Subcutaneous abdominal adipose tissue (tissue), 5 donors: Measurements from ENCODE around the gene ADGRL3.
A peak's percentile ranks its signal among the peaks of the same experiment; 100 is the strongest.

Experiments used
- H3K27ac ChIP-seq: one replicate; pipeline ENCODE4 v1.7.0; 2013; ENCODE audit warnings: low read depth, mild to moderate bottlenecking, inconsistent platforms, low read length, moderate library complexity
- H3K27me3 ChIP-seq, 5 donors: one replicate each; pipeline ENCODE4 v1.7.0; 2013; ENCODE audit warnings: low read length in 5 of 5, inconsistent platforms in 1 of 5; ENCODE audit not compliant: control insufficient read depth in 5 of 5, insufficient read depth in 4 of 5
- H3K36me3 ChIP-seq, 5 donors: one replicate each; pipeline ENCODE4 v1.7.0; 2013; ENCODE audit warnings: low read length in 5 of 5; ENCODE audit not compliant: control insufficient read depth in 5 of 5, insufficient read depth in 5 of 5
- H3K4me1 ChIP-seq, 5 donors: one replicate each; pipeline ENCODE4 v1.7.0; 2013; ENCODE audit warnings: low read length in 5 of 5, mild to moderate bottlenecking in 3 of 5, moderate library complexity in 1 of 5; ENCODE audit not compliant: control insufficient read depth in 5 of 5, insufficient read depth in 5 of 5
- H3K4me3 ChIP-seq, 5 donors: one replicate each; pipeline ENCODE4 v1.7.0; 2013; ENCODE audit warnings: low read length in 5 of 5, low read depth in 1 of 5
- H3K9ac ChIP-seq, 5 donors: one replicate each; pipeline ENCODE4 v1.7.0; 2013; ENCODE audit warnings: low read length in 5 of 5, mild to moderate bottlenecking in 4 of 5, moderate library complexity in 3 of 5
- H3K9me3 ChIP-seq, 5 donors: one replicate each; pipeline ENCODE4 v1.7.0; 2013; ENCODE audit warnings: low read length in 5 of 5; ENCODE audit not compliant: control insufficient read depth in 5 of 5
- donor health status: healthy.
- donor health status: healthy.
- donor health status: healthy.
- donor health status: healthy.
- donor health status: healthy.

ADGRL3 gene

GRCh38 chr4:61447918-61448317 is 247.8 kb downstream of the ADGRL3 start:
- no peaks in the 10 kb centered on the region for H3K36me3 ChIP-seq
- H3K9me3 ChIP-seq: no peaks in the 10 kb centered on the region
- no peaks in the 10 kb centered on the region for H3K27me3 ChIP-seq
- H3K4me3 ChIP-seq: no peak overlapping the region
- no peak overlapping the region for H3K9ac ChIP-seq
- no peak overlapping the region for H3K27ac ChIP-seq
- H3K4me1 ChIP-seq: no peaks in the 10 kb centered on the region

DNA sequence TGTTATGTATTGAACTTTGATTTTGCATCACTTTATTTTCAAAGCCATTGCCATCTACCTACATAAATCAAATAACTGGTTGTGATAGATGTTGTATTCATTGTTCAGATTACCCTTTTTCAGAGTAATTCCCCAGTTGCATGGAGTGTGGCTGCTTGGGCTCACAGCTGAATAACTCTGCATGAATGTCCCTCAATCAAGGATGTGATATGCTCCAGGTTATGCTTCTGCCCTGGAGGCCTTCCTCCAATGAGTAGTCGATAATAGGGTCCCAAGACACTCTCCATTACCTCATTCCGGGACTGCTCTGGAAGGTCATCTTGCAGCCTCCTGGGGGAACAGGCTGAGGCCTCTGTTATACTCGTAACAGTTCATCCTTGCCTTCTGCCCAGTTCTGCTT is 251.8 kb downstream of the ADGRL3 start:
- Histone ChIP-seq H3K4me1 (no peaks in the 10 kb centered on the region), H3K4me3 (no peak overlapping the region), H3K9ac (no peak overlapping the region), H3K9me3 (no peaks in the 10 kb centered on the region), H3K27me3 (no peaks in the 10 kb centered on the region), H3K27ac (no peak overlapping the region), H3K36me3 (no peaks in the 10 kb centered on the region)

- no peaks in the 10 kb centered on the region for H3K9me3 ChIP-seq
- H3K27ac ChIP-seq: no peak overlapping the region
- H3K9ac ChIP-seq: no peak overlapping the region
- no peaks in the 10 kb centered on the region for H3K4me1 ChIP-seq
- no peaks in the 10 kb centered on the region for H3K36me3 ChIP-seq
- H3K27me3 ChIP-seq: no peaks in the 10 kb centered on the region
- H3K4me3 ChIP-seq: no peak overlapping the region
Observed at GRCh38 chr4:61461956-61462355, 261.8 kb downstream of the ADGRL3 start.

- Histone ChIP-seq H3K27ac (no peak overlapping the region), H3K27me3 (no peaks in the 10 kb centered on the region), H3K4me3 (no peak overlapping the region), H3K4me1 (no peaks in the 10 kb centered on the region), H3K9me3 (no peaks in the 10 kb centered on the region), H3K36me3 (no peaks in the 10 kb centered on the region), H3K9ac (no peak overlapping the region)
Observed at GRCh38 chr4:61462451-61463326, 262.6 kb downstream of the ADGRL3 start.

DNA sequence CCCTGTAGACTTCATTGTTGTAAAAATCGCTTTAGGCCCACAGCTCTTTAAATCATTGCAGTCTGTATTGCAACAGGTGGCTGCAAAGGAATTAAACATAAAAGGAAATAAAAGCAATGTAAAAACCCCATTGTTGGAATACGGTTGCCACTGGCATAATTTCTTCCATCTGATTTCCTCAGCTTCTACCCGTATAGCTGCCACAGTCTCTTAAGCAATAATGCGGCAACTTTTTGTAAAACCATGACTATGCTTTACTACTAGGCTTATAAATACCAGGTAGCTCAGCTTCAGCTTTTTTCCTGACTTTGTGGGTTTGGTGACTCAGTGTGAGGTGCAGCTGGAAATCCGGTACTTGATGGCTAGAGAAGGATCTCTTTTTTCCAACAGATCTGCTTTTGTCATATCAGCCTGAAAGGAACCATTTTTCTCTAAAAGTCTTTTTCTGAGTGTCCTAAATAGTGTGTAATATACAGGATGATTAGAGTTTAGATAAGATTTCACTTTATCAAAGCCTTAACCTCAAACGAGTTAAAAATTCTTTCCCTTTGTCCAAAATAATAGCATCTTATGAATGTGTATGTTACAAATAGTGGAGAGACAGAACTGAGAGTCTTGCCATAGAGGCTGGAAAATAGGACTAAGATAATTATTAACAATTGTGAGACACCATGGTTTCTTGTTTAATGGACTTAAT is 268.0 kb downstream of the ADGRL3 start:
- no peaks in the 10 kb centered on the region for H3K36me3 ChIP-seq
- no peaks in the 10 kb centered on the region for H3K9me3 ChIP-seq
- H3K4me3 ChIP-seq: no peak overlapping the region
- H3K27me3 ChIP-seq: no peaks in the 10 kb centered on the region
- no peak overlapping the region for H3K9ac ChIP-seq
- H3K4me1 ChIP-seq: no peaks in the 10 kb centered on the region
- no peak overlapping the region for H3K27ac ChIP-seq

GRCh38 chr4:61473306-61473705 is 273.2 kb downstream of the ADGRL3 start:
- Histone ChIP-seq H3K9me3 (no peaks in the 10 kb centered on the region), H3K27me3 (no peaks in the 10 kb centered on the region), H3K36me3 (no peaks in the 10 kb centered on the region), H3K27ac (no peak overlapping the region), H3K4me3 (no peak overlapping the region), H3K9ac (no peak overlapping the region), H3K4me1 (no peaks in the 10 kb centered on the region)

DNA sequence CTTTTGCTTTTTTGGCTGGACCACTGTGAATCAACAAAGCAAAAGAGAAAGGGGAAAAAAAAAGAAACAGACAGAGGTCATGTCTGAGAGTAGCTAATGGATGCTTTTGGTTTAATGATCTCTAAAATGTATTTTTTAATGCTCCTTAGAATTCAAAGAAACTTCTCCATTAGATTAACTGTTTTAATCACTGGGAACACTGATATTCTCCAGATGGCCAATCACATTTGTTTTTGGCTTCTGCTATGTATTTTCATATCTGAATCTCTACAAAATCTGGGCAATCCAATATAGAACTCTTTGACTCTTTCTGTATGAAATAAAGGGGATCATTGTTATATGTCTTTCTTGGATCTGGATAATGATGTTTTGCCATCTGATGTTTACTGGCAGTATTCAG is 278.2 kb downstream of the ADGRL3 start:
- no peaks in the 10 kb centered on the region for H3K36me3 ChIP-seq
- no peaks in the 10 kb centered on the region for H3K27me3 ChIP-seq
- no peaks in the 10 kb centered on the region for H3K4me1 ChIP-seq
- no peak overlapping the region for H3K27ac ChIP-seq
- no peaks in the 10 kb centered on the region for H3K9me3 ChIP-seq
- no peak overlapping the region for H3K9ac ChIP-seq
- H3K4me3 ChIP-seq: no peak overlapping the region

DNA sequence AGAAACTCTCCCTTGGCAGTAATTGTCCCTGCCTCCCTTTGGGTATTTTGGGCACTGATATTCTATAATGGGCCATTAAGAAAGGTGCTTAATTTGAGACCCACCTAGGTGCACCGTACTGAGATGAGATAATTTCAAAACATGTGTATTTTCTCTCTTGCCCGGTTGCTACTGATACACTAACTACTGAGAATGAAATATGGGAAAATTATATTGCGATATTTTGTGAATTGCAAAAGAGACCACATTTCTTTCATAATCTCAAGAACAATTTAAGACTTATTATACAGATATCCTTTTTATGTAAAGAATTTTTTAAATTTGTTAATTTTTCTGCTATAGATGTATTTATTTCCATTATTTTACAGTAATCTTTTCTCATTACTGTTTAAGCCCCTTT is 284.9 kb downstream of the ADGRL3 start:
- no peaks in the 10 kb centered on the region for H3K36me3 ChIP-seq
- H3K4me3 ChIP-seq: peak overlapping the region in 1 of 5 donors; percentile 19
- H3K27ac ChIP-seq: no peak overlapping the region
- H3K27me3 ChIP-seq: no peaks in the 10 kb centered on the region
- H3K9me3 ChIP-seq: no peaks in the 10 kb centered on the region
- no peak overlapping the region for H3K9ac ChIP-seq
- H3K4me1 ChIP-seq: peaks cover 0 to 13% (median 0%) of the 10 kb centered on the region in 5 donors

DNA sequence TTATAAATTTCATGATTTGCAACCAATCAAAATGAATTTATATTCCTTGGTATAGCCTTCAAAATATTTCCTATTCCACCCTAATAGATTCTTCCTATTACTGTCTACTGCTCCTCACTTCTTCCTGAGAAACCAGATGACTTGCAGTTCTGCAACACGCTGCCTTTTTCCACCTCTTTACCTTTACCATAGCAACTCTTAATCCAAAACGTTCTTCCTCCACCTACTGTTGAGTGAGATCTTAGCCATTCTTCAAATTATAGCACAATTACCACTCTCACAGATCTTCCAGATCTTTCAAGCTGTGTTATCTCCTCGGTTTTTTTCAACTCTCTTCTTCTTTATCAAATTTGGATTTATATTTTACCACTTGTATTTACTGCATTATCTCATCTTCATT is 289.8 kb downstream of the ADGRL3 start:
- Histone ChIP-seq H3K27me3 (no peaks in the 10 kb centered on the region), H3K9me3 (no peaks in the 10 kb centered on the region), H3K36me3 (no peaks in the 10 kb centered on the region), H3K27ac (no peak overlapping the region), H3K4me1 (peaks cover 0 to 7% (median 0%) of the 10 kb centered on the region in 5 donors), H3K4me3 (no peak overlapping the region), H3K9ac (no peak overlapping the region)

- Histone ChIP-seq H3K4me3 (no peak overlapping the region), H3K9me3 (no peaks in the 10 kb centered on the region), H3K36me3 (no peaks in the 10 kb centered on the region), H3K27ac (no peak overlapping the region), H3K9ac (no peak overlapping the region), H3K27me3 (no peaks in the 10 kb centered on the region), H3K4me1 (no peaks in the 10 kb centered on the region)
Observed at GRCh38 chr4:61493041-61493440, 292.9 kb downstream of the ADGRL3 start.
